Ammon's horn (tissue), 1 donor: ENCODE data around the gene SLC35A2.

Experiments used
- DNase-seq: peaks from one replicate; pipeline ENCODE4 v3.0.0-alpha.2; 2016; ENCODE audit warnings: low spot score

Gene SLC35A2

GRCh38 chrX:48927736-48928382 lies 16.4 kb upstream of the SLC35A2 start:
- no peak for DNase-seq

- no peak for DNase-seq
Measured at GRCh38 chrX:48927123-48927522, 15.7 kb upstream of the SLC35A2 start.

DNA sequence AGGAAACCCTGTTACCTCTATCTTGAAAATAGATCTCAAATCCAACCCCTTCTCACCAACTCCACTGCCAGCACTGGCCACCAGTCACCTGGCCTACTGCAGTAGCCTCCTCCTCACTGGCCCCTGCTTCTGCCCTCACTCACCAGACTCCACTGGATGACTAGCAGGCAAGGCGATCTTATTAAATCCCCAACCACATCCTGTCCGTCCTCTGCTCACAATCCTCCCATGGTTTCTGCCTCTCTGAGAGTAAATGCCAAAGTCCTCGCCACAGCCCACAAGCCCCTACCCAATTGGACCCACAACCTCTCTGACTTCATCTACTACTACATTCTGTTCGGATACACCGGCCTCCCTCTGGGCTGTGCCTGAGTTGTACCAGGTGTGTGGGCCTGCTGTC lies 12.8 kb upstream of the SLC35A2 start:
- DNase-seq: no peak

GRCh38 chrX:48923771-48924170 lies 12.3 kb upstream of the SLC35A2 start:
- no peak for DNase-seq

DNA sequence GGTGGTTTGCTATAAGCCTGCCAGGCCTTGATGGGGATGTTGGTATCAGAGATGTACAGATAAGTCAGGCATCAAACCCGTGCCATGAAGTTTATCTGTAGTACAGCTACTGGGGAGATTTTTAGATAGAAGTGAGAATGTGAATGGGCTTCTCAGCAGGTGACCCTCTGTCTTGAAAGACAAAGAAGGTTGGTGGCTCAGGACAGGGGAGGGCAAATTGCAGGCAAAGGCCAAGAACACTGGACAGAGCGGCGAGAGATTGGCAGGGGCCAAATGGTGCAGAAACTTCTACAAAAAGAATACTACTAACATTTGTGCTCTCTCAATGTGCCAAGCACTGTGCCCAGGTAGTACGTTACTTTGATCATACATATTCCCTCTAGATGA lies 9.3 kb upstream of the SLC35A2 start:
- DNase-seq: no peak

GRCh38 chrX:48919947-48920717 lies 8.7 kb upstream of the SLC35A2 start:
- peak; percentile 11 for DNase-seq

- no peak for DNase-seq
Measured at GRCh38 chrX:48919360-48919841, 8.0 kb upstream of the SLC35A2 start.

- peak; percentile 90 for DNase-seq
Measured at GRCh38 chrX:48918643-48919340, 7.3 kb upstream of the SLC35A2 start, which contains the start of gene PIM2. Gene PIM2 (minus strand): TSS chrX:48919024. CDS start chrX:48918834, 190 bp downstream.

DNA sequence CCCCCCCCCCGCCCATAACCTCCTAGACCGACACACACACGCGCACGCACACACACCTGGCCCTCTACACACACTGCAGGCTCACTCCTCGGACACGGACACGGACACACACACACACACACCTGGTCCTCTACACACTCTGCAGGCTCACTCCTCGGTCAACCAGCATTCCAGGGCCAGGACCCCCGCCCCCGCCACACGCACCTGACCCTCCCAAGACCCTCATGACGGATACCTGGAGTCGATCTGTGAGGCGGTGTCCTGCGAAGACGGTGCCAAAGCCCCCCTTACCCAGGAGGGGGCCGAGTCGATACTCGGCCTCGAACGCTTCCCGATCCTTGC lies 6.8 kb upstream of the SLC35A2 start:
- DNase-seq: no peak

DNA sequence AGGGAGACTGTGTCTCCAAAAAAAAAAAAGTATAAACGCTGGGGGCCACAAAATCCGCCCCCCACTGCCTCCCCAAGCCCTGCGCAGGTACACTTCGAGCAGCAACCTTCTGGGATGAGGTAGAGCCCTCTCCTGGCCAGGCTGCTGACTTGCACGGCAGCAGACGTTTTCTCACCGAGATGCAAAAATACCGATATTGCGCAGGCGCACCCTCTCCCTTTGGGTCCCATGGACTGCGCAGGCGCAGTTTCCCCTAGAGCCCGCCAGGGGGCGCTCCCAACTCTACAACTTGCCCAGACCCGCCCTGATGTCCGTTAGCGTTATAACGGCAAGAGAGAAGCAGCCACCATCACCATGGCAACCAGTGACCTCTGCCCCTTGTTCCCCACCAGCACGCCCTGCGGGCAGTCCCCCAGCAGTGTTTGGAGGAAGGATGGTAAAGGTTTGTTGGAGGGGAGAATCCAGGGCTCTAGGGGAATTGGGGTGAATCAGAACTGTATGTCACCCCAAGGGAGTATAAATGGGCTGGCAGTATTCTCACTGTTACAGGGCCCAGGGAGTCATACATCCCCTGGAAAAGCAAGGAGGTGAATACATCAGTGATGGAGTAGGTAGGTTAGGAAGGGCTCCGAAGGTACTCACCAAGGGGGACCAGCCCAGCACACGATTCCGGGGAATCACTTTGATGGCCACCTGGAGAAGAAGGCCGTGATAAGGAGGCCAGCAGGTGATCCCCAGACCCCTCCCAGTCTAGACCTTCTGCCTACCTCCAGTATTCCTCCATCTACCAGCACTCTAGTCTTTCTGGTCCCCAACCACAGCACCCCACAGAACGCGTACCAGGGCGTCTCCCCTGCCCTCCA lies 5.9 kb upstream of the SLC35A2 start:
- DNase-seq: peak; percentile 82

DNA sequence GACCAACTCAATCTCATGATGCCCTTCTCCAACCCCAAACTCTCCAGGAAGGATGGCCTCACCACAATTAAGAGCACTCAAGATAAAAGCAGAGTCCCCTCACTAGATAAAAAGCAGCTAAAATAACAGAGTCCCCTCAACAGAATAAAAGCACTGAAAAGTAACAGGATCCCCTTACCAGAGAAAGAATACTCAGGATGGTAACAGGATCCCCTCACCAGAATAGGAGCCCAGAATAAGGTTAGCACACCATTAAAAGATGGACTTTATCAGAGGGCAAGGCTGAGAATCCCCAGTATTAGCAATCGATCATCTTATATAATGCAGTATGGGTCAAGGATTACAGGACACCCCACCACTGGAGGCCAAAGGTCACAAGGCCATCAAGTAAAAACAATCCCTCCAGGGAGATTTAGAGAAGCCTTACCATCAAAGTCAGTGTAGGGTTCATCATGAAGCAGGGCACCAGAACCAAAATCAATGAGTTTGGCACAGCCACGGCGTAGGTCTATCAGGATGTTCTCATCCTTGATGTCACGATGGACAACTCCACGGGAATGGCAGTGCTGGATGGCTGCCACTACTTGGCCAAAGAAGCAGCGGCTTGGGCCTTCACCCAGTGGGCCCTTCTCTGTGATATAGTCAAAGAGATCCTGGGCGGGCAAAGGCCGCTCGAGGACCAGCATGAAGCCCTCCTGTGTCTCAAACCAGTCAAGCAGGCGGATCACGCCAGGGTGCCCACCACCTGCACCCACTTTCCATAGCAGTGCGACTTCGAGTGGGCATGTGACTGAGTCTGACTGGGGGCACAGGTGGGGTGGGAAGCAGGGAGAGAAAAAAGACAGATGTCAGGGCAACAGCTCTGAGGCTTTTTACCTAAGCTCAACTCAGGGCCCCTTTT lies 3.4 kb upstream of the SLC35A2 start:
- no peak for DNase-seq

- DNase-seq: no peak
Measured at GRCh38 chrX:48913605-48914366, 2.3 kb upstream of the SLC35A2 start.

GRCh38 chrX:48910926-48911411 lies 477 bp downstream of the SLC35A2 start:
- DNase-seq: peak; percentile 6

DNA sequence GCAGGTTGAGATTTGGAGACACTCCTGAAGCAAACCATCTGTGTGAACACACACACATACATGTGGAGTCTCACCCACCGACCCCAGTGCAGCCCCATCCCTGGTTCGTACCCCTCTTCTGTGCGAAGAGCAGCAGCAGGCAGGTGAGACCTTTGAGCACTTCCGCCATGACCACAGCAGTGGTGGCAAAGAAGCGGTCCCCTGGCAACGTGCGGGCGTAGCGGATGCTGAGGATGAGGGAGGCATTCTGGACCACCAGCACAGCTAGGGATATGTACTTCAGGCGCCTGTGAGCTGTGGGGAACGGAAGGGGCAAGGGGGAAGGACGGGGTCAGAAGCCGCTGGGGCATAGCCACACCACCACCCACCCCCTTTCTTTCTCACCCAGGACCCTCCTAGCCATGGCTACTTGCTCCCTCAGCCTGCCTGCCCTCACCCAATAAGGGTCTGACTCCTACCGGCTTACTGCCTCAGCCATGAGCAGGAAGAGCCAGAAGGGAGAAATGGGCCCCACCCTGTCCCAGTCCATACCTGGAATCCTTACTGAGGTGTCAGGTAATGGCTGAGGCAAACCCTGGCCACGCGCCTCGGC lies 1.6 kb downstream of the SLC35A2 start:
- DNase-seq: no peak

DNA sequence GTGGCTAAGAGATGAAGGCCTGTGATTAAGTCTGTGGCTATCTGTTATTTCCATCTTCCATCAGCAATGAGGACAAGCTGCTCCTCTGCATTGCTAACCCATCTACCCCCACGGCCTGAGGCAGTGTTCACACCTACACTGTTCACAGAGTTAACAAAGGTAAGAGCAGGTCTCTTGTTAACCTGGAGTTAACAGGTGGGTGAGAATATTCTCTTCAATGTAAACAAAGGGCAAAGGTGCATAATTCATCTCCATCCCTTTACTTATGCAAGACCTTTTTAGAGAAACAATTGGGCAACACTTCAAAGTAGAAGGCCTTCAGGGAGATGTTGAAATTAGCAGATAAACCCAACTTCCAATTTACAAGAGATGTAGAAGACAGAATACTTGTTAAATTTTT lies 2.8 kb downstream of the SLC35A2 start:
- no peak for DNase-seq

DNA sequence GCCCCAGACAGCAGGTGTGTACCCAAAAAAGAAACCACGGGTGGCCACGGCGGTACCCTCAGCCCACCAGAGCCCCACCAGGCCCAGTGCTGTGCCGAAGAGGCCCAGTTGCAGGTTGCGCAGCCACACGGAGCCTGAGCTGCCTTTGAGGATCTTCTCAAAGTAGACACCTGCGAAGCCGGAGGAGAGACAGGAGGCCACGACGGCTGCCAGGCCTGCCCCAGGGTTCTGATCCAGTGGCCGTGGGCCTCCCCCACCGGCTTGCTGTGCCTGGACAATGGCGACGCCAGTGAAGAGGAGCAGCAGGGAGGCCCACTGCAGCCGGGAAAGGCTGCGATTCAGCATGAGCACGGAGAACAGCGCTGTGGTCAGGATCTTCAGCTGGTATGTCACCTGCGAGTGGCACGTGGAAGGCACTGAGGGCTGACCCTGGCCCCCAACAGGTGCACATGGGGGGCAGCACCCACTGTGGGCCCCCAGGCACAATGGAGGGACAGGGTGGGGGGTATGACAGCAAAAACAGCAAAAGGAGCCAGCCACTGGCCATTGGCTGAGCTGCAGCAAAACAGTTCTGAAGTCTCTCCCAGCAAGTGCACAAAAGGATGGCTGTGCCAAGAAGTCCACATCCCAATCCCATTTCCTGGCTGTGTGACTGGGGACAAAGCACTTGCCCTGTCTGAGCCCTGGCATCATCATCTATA lies 6.2 kb downstream of the SLC35A2 start:
- no peak for DNase-seq

DNA sequence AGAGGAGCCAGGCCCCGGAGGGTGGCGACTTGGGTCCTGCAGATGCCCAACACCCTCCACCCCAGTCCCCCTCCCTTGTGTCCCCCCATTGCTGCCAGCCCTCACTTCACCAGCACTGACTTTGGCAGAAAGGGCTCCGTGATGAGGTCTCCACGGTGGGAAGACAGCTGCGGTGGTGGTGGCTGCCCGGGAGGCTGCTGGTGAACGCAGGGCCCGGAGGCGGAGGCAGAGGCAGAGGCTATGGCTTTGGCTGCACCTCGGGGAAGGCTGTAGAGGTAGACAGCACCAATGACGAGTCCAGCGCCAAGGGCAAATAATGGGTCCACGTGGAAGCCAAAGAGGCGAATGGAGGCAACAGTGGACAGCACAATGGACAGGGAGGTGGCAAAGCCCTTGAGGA lies 6.8 kb downstream of the SLC35A2 start:
- no peak for DNase-seq

DNA sequence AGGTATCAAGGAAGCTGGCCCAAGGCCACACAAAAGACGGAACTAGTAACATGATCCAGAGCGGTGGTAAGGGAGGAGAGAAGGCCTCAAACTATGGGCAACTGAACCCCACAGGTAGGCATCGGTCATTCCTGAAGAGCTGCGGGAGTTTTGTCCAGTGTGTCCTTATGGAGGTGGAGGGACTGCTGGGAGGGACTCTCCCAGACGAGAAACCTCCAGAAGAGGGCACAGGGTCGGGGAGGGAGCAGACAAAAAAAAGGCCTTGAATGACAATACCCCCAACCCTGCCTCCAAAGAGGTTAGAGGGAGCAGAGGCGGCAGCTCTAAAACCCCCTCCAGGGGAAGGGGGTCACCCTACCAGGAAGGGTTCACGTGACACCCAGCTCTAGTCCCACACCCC lies 7.3 kb downstream of the SLC35A2 start:
- DNase-seq: no peak

- no peak for DNase-seq
Measured at GRCh38 chrX:48903290-48903689, 8.2 kb downstream of the SLC35A2 start.
